ES-I3 (cell line): ENCODE data around the gene ZNF385B.

Source experiments
- H3K36me3 ChIP-seq: 2 replicates; pipeline ENCODE4 v1.6.1; 2013; ENCODE audit warnings: mild to moderate bottlenecking, low read length, control low read depth, moderate library complexity; ENCODE audit not compliant: insufficient read depth
- H3K4me1 ChIP-seq: 2 replicates; pipeline ENCODE4 v1.6.1; 2013; ENCODE audit warnings: mild to moderate bottlenecking, control low read depth, low read length; ENCODE audit not compliant: insufficient read depth
- H3K9ac ChIP-seq: 2 replicates; pipeline ENCODE4 v1.6.1; 2013; ENCODE audit warnings: low read depth, mild to moderate bottlenecking, low read length, moderate library complexity
- H3K9me3 ChIP-seq: 2 replicates; pipeline ENCODE4 v1.6.1; 2013; ENCODE audit warnings: mild to moderate bottlenecking, low read length, moderate library complexity; ENCODE audit not compliant: control insufficient read depth, insufficient read depth

Gene ZNF385B

GRCh38 chr2:179840840-179841239 is 20.6 kb downstream of the ZNF385B start:
- Histone ChIP-seq H3K9me3 (no peaks in the 10 kb centered on the region), H3K4me1 (peaks cover 22% of the 10 kb centered on the region), H3K36me3 (no peaks in the 10 kb centered on the region), H3K9ac (no peak overlapping the region)

GRCh38 chr2:179837408-179837807 is 24.0 kb downstream of the ZNF385B start:
- Histone ChIP-seq H3K36me3 (no peaks in the 10 kb centered on the region), H3K9me3 (no peaks in the 10 kb centered on the region), H3K4me1 (peaks cover 17% of the 10 kb centered on the region), H3K9ac (no peak overlapping the region)

GRCh38 chr2:179830043-179830787 is 31.2 kb downstream of the ZNF385B start:
- Histone ChIP-seq H3K9ac (no peak overlapping the region), H3K36me3 (no peaks in the 10 kb centered on the region), H3K4me1 (peaks cover 11% of the 10 kb centered on the region), H3K9me3 (no peaks in the 10 kb centered on the region)

- H3K9me3 ChIP-seq = no peaks in the 10 kb centered on the region
- H3K9ac ChIP-seq = no peak overlapping the region
- no peaks in the 10 kb centered on the region for H3K36me3 ChIP-seq
- 0 out of 2 replicates have a peak, but pooled peaks cover 3% of the 10 kb centered on the region for H3K4me1 ChIP-seq
Observed at GRCh38 chr2:179826297-179826696, 35.1 kb downstream of the ZNF385B start.

- 0 out of 2 replicates have a peak, but pooled peaks cover 3% of the 10 kb centered on the region for H3K4me1 ChIP-seq
- H3K9me3 ChIP-seq = no peaks in the 10 kb centered on the region
- H3K9ac ChIP-seq = no peak overlapping the region
- H3K36me3 ChIP-seq = no peaks in the 10 kb centered on the region
Observed at GRCh38 chr2:179825494-179825893, 35.9 kb downstream of the ZNF385B start.

- Histone ChIP-seq H3K36me3 (no peaks in the 10 kb centered on the region), H3K9ac (no peak overlapping the region), H3K4me1 (0 out of 2 replicates have a peak, but pooled peaks cover 3% of the 10 kb centered on the region), H3K9me3 (no peaks in the 10 kb centered on the region)
Observed at GRCh38 chr2:179824961-179825360, 36.5 kb downstream of the ZNF385B start.

- Histone ChIP-seq H3K4me1 (peaks cover 3% of the 10 kb centered on the region; the same call in 1 of the 2 replicates), H3K36me3 (no peaks in the 10 kb centered on the region), H3K9me3 (no peaks in the 10 kb centered on the region), H3K9ac (no peak overlapping the region)
Observed at GRCh38 chr2:179822540-179822939, 38.9 kb downstream of the ZNF385B start.

GRCh38 chr2:179818546-179818945 is 42.9 kb downstream of the ZNF385B start:
- Histone ChIP-seq H3K4me1 (no peaks in the 10 kb centered on the region; the same call in 1 of the 2 replicates), H3K36me3 (no peaks in the 10 kb centered on the region), H3K9ac (no peak overlapping the region), H3K9me3 (no peaks in the 10 kb centered on the region)

- H3K4me1 ChIP-seq = no peaks in the 10 kb centered on the region; the same call in 1 of the 2 replicates
- no peaks in the 10 kb centered on the region for H3K36me3 ChIP-seq
- H3K9ac ChIP-seq = no peak overlapping the region
- H3K9me3 ChIP-seq = no peaks in the 10 kb centered on the region
Observed at GRCh38 chr2:179817181-179817841, 44.1 kb downstream of the ZNF385B start.

GRCh38 chr2:179814050-179814449 is 47.4 kb downstream of the ZNF385B start:
- H3K9me3 ChIP-seq = no peaks in the 10 kb centered on the region
- H3K4me1 ChIP-seq = no peaks in the 10 kb centered on the region; the same call in 1 of the 2 replicates
- H3K9ac ChIP-seq = no peak overlapping the region
- H3K36me3 ChIP-seq = no peaks in the 10 kb centered on the region

GRCh38 chr2:179812501-179812900 is 48.9 kb downstream of the ZNF385B start:
- Histone ChIP-seq H3K4me1 (no peaks in the 10 kb centered on the region; the same call in 1 of the 2 replicates), H3K36me3 (no peaks in the 10 kb centered on the region), H3K9me3 (no peaks in the 10 kb centered on the region), H3K9ac (no peak overlapping the region)

- Histone ChIP-seq H3K4me1 (no peaks in the 10 kb centered on the region), H3K36me3 (no peaks in the 10 kb centered on the region), H3K9ac (no peak overlapping the region), H3K9me3 (no peaks in the 10 kb centered on the region)
Observed at GRCh38 chr2:179811042-179811441, 50.4 kb downstream of the ZNF385B start.

GRCh38 chr2:179809606-179810005 is 51.8 kb downstream of the ZNF385B start:
- Histone ChIP-seq H3K9ac (no peak overlapping the region), H3K4me1 (no peaks in the 10 kb centered on the region), H3K36me3 (no peaks in the 10 kb centered on the region), H3K9me3 (no peaks in the 10 kb centered on the region)

GRCh38 chr2:179805001-179805400 is 56.4 kb downstream of the ZNF385B start:
- Histone ChIP-seq H3K9ac (no peak overlapping the region), H3K36me3 (no peaks in the 10 kb centered on the region), H3K9me3 (no peaks in the 10 kb centered on the region), H3K4me1 (peaks cover 4% of the 10 kb centered on the region; the same call in 1 of the 2 replicates)

- Histone ChIP-seq H3K9me3 (no peaks in the 10 kb centered on the region), H3K9ac (no peak overlapping the region), H3K36me3 (no peaks in the 10 kb centered on the region), H3K4me1 (peaks cover 4% of the 10 kb centered on the region; the same call in 1 of the 2 replicates)
Observed at GRCh38 chr2:179804206-179804605, 57.2 kb downstream of the ZNF385B start.
